Mesendoderm (in vitro differentiated cells): Measurements from ENCODE around the gene SMYD3.

Experiments used
- DNase-seq: peaks from one replicate; pipeline ENCODE4 v3.0.0; 2013
- H2AK5ac ChIP-seq: 2 replicates; pipeline ENCODE4 v1.6.1; 2013; ENCODE audit warnings: low read length, inconsistent platforms
- H2BK120ac ChIP-seq: 2 replicates; pipeline ENCODE4 v1.6.1; 2013; ENCODE audit warnings: low read depth, mild to moderate bottlenecking, low read length, moderate library complexity, mixed read lengths
- H2BK15ac ChIP-seq: replicated peaks from 2 replicates; pipeline ENCODE4 v1.6.1; 2013; ENCODE audit warnings: low read depth, mild to moderate bottlenecking, moderate library complexity
- H2BK5ac ChIP-seq: 2 replicates; pipeline ENCODE4 v1.6.1; 2013; ENCODE audit warnings: low read length, inconsistent platforms
- H3K18ac ChIP-seq: 2 replicates; pipeline ENCODE4 v1.6.1; 2013; ENCODE audit warnings: mild to moderate bottlenecking, low read length, mixed read lengths
- H3K23ac ChIP-seq: one replicate; pipeline ENCODE4 v1.6.1; 2013; ENCODE audit warnings: low read length
- H3K27ac ChIP-seq: 2 replicates; pipeline ENCODE4 v1.5.1; 2013; ENCODE audit warnings: low read depth, mild to moderate bottlenecking, inconsistent platforms, low read length, moderate library complexity
- H3K27me3 ChIP-seq: 2 replicates; pipeline ENCODE4 v1.6.1; 2013; ENCODE audit warnings: low read length, control low read depth, mild to moderate bottlenecking, inconsistent platforms; ENCODE audit not compliant: insufficient read depth, poor library complexity
- H3K36me3 ChIP-seq: 2 replicates; pipeline ENCODE4 v1.6.1; 2013; ENCODE audit warnings: low read length, inconsistent platforms; ENCODE audit not compliant: control insufficient read depth, insufficient read depth
- H3K4ac ChIP-seq: one replicate; pipeline ENCODE4 v1.6.1; 2013; ENCODE audit warnings: low read depth, mild to moderate bottlenecking, low read length, moderate library complexity
- H3K4me1 ChIP-seq: 2 replicates; pipeline ENCODE4 v1.6.1; 2013; ENCODE audit warnings: low read depth, low read length, inconsistent platforms; ENCODE audit not compliant: control insufficient read depth
- H3K4me2 ChIP-seq: 2 replicates; pipeline ENCODE4 v1.6.1; 2013; ENCODE audit warnings: low read length
- H3K4me3 ChIP-seq: 2 replicates; pipeline ENCODE4 v1.5.1; 2013; ENCODE audit warnings: mild to moderate bottlenecking, low read length
- H3K56ac ChIP-seq: one replicate; pipeline ENCODE4 v1.6.1; 2013; ENCODE audit warnings: low read length
- H3K79me1 ChIP-seq: 2 replicates; pipeline ENCODE4 v1.6.1; 2013; ENCODE audit warnings: low read length, inconsistent platforms
- H3K79me2 ChIP-seq: 2 replicates; pipeline ENCODE4 v1.6.1; 2013; ENCODE audit warnings: mild to moderate bottlenecking, low read length; ENCODE audit not compliant: control insufficient read depth, insufficient read depth
- H3K9ac ChIP-seq: 2 replicates; pipeline ENCODE4 v1.6.1; 2013; ENCODE audit warnings: low read length, inconsistent platforms
- H4K5ac ChIP-seq: one replicate; pipeline ENCODE4 v1.6.1; 2013; ENCODE audit warnings: low read length
- H4K8ac ChIP-seq: one replicate; pipeline ENCODE4 v1.6.1; 2013; ENCODE audit warnings: low read depth, mild to moderate bottlenecking, control low read depth, low read length, moderate library complexity
- WGBS: extraction: QIAGEN DNeasy Blood & Tissue Kit; methylation state at CpG from one replicate; pipeline ENCODE4 v1.1.7; 2013; ENCODE audit warnings: low lambda C conversion rate, missing lambda C conversion rate; ENCODE audit not compliant: insufficient coverage; ENCODE audit errors: extremely low coverage; 5-methylcytosine and 5-hydroxymethylcytosine counted together

The SMYD3 gene

GRCh38 chr1:246460406-246460805 lies 46.7 kb downstream of the SMYD3 start:
- Histone ChIP-seq H3K27ac (no peak overlapping the region), H3K4me3 (no peak overlapping the region), H3K18ac (no peak overlapping the region), H2BK5ac (no peak overlapping the region), H3K27me3 (no peaks in the 10 kb centered on the region), H3K4me2 (no peak overlapping the region), H4K8ac (no peak overlapping the region), H2AK5ac (no peak overlapping the region), H3K23ac (no peak overlapping the region), H3K36me3 (no peaks in the 10 kb centered on the region), H3K56ac (no peak overlapping the region), H2BK15ac (no peak overlapping the region), H3K79me2 (no peaks in the 10 kb centered on the region), H4K5ac (no peak overlapping the region), H3K4ac (no peak overlapping the region), H2BK120ac (no peak overlapping the region), H3K4me1 (no peaks in the 10 kb centered on the region), H3K79me1 (no peaks in the 10 kb centered on the region), H3K9ac (no peak overlapping the region)
- no CpG with 5 or more reads among the region's 1 CpG for WGBS
- no peak for DNase-seq

DNA sequence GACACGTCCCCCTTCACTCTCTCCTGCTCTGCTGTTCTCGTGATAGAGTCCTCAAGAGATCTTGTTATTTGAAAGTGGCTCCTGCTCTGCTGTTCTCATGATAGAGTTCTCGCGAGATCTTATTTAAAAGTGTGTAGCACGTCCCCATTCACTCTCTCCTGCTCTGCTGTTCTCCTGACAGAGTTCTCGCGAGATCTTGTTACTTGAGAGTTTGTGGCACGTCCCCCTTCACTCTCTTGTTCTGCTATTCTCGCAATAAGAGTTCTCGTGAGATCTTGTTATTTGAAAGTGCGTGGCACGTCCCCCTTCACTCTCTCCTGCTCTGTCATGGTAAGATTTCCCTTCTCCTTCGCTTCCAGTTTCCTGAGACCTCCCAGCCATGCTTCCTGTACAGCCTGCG lies 47.9 kb downstream of the SMYD3 start:
- Histone ChIP-seq H3K56ac (no peak overlapping the region), H3K23ac (no peak overlapping the region), H3K79me2 (no peaks in the 10 kb centered on the region), H3K27ac (no peak overlapping the region), H3K4me2 (no peak overlapping the region), H3K36me3 (no peaks in the 10 kb centered on the region), H2BK15ac (no peak overlapping the region), H2AK5ac (no peak overlapping the region), H4K5ac (no peak overlapping the region), H3K4ac (no peak overlapping the region), H2BK5ac (no peak overlapping the region), H3K9ac (no peak overlapping the region), H3K18ac (no peak overlapping the region), H3K27me3 (no peaks in the 10 kb centered on the region), H2BK120ac (no peak overlapping the region), H3K4me1 (no peaks in the 10 kb centered on the region), H3K4me3 (no peak overlapping the region), H4K8ac (no peak overlapping the region), H3K79me1 (no peaks in the 10 kb centered on the region)
- peak; percentile 16 for DNase-seq
- no CpG with 5 or more reads among the region's 14 CpGs for whole genome bisulfite sequencing

- no peak overlapping the region for H4K8ac ChIP-seq
- H3K9ac ChIP-seq = no peak overlapping the region
- H3K79me1 ChIP-seq = peaks cover under 1% of the 10 kb centered on the region
- H3K4me2 ChIP-seq = no peak overlapping the region
- H2BK15ac ChIP-seq = no peak overlapping the region
- H3K56ac ChIP-seq = no peak overlapping the region
- H3K27ac ChIP-seq = no peak overlapping the region
- no peak overlapping the region for H3K18ac ChIP-seq
- no peak overlapping the region for H4K5ac ChIP-seq
- no peak overlapping the region for H3K23ac ChIP-seq
- H2BK120ac ChIP-seq = no peak overlapping the region
- no peak for DNase-seq
- H2AK5ac ChIP-seq = no peak overlapping the region
- no peaks in the 10 kb centered on the region for H3K36me3 ChIP-seq
- no peak overlapping the region for H3K4me3 ChIP-seq
- WGBS = no CpG with 5 or more reads among the region's 1 CpG
- H3K4me1 ChIP-seq = no peaks in the 10 kb centered on the region
- H3K4ac ChIP-seq = no peak overlapping the region
- no peak overlapping the region for H2BK5ac ChIP-seq
- H3K79me2 ChIP-seq = no peaks in the 10 kb centered on the region
- H3K27me3 ChIP-seq = no peaks in the 10 kb centered on the region
These were observed 51.6 kb downstream of the SMYD3 start for GRCh38 chr1:246455476-246455875.

DNA sequence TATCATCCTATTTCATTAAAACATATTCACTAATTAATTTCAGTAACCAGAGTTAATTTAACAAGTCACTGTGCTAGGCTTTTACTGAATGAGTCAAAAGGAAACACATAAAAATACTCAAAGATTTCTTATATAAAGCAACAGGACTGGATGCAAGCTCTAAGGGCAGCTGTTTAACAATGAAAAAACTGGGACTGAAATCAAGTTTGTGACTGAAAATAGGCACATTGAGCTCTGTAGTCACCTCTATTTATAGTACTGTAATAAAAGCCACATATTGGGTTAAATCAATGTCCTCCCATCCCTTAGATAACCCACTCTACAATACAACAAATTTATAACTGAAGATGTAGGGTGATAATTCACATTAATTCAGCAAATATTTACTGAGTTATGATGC lies 52.4 kb downstream of the SMYD3 start:
- Histone ChIP-seq H3K79me1 (peaks cover 1% of the 10 kb centered on the region), H2BK120ac (no peak overlapping the region), H2AK5ac (no peak overlapping the region), H3K27ac (no peak overlapping the region), H3K4me3 (no peak overlapping the region), H3K79me2 (no peaks in the 10 kb centered on the region), H3K27me3 (no peaks in the 10 kb centered on the region), H3K4me1 (no peaks in the 10 kb centered on the region), H3K36me3 (no peaks in the 10 kb centered on the region), H3K4ac (no peak overlapping the region), H2BK5ac (no peak overlapping the region), H3K9ac (no peak overlapping the region), H3K23ac (no peak overlapping the region), H3K18ac (no peak overlapping the region), H4K8ac (no peak overlapping the region), H2BK15ac (no peak overlapping the region), H3K4me2 (no peak overlapping the region), H4K5ac (no peak overlapping the region), H3K56ac (no peak overlapping the region)
- no peak for DNase-seq

GRCh38 chr1:246450611-246451251 lies 56.3 kb downstream of the SMYD3 start:
- peaks cover 1% of the 10 kb centered on the region for H3K79me1 ChIP-seq
- no peak overlapping the region for H2BK15ac ChIP-seq
- WGBS = no CpG with 5 or more reads among the region's 6 CpGs
- no peak overlapping the region for H3K4ac ChIP-seq
- no peak overlapping the region for H3K18ac ChIP-seq
- H3K27ac ChIP-seq = no peak overlapping the region
- H4K5ac ChIP-seq = no peak overlapping the region
- no peak overlapping the region for H3K23ac ChIP-seq
- H3K79me2 ChIP-seq = no peaks in the 10 kb centered on the region
- no peak overlapping the region for H2AK5ac ChIP-seq
- no peak overlapping the region for H3K56ac ChIP-seq
- H4K8ac ChIP-seq = no peak overlapping the region
- H2BK5ac ChIP-seq = no peak overlapping the region
- H3K4me3 ChIP-seq = no peak overlapping the region
- peak; percentile 22 for DNase-seq
- no peaks in the 10 kb centered on the region for H3K27me3 ChIP-seq
- no peak overlapping the region for H3K9ac ChIP-seq
- no peak overlapping the region for H3K4me2 ChIP-seq
- H3K36me3 ChIP-seq = no peaks in the 10 kb centered on the region
- H3K4me1 ChIP-seq = no peaks in the 10 kb centered on the region
- H2BK120ac ChIP-seq = no peak overlapping the region

DNA sequence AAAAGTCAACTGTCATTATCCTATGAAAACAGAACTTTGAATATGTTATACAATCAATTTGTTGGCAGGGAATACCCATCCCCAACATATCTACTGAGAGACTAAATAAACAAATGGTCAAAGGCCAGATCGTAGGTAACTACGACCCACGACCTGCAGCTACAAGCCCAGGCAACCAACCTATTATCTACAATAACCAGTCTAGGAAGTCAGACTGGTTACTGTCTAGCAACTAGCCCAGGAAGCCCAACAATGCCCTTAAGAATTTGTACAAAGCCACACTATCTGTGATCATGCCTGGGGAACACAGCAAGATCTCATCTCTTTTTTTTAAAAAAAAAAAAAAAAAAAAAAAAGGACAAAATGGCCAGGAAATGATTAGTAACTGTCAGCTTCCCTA lies 58.7 kb downstream of the SMYD3 start:
- Histone ChIP-seq H3K79me1 (peaks cover 1% of the 10 kb centered on the region), H3K56ac (no peak overlapping the region), H3K27ac (no peak overlapping the region), H2BK5ac (no peak overlapping the region), H2BK15ac (no peak overlapping the region), H3K4ac (no peak overlapping the region), H3K18ac (no peak overlapping the region), H3K36me3 (no peaks in the 10 kb centered on the region), H3K4me1 (no peaks in the 10 kb centered on the region), H3K4me3 (no peak overlapping the region), H3K9ac (no peak overlapping the region), H4K5ac (no peak overlapping the region), H3K79me2 (no peaks in the 10 kb centered on the region), H3K4me2 (no peak overlapping the region), H2BK120ac (no peak overlapping the region), H4K8ac (no peak overlapping the region), H3K23ac (no peak overlapping the region), H2AK5ac (no peak overlapping the region), H3K27me3 (no peaks in the 10 kb centered on the region)
- WGBS = no CpG with 5 or more reads among the region's 3 CpGs
- no peak for DNase-seq
